T-cell (primary cell): Measurements from ENCODE around the gene GPS2. TPM values are rescaled to one million over a fixed set of nuclear protein-coding genes. Genes with fewer than 3 reads are reported as not detected.

Experiments used
- ATAC-seq, 4 experiments: fragments of 200-7000 bp in 3 of 4; fragments of 150-1000 bp in 1 of 4; cut with Tn5 transposase; replicated peaks in 1 of 4; 1 replicate in 3 of 4; 2 replicates in 1 of 4; pipeline ENCODE4 v1.10.0; 2021; ENCODE audit warnings: moderate library complexity in 3 of 4, mild to moderate bottlenecking in 2 of 4, moderate number of reproducible peaks in 1 of 4
- CTCF ChIA-PET, 2 donors: fragments of 300-600 bp; sonication (Branson Sonifier 250); formaldehyde crosslinking; loops; one replicate each; lab custom pipeline; 2022; ENCODE audit warnings: antibody characterized with exemption in 2 of 2; lab: Charles Lee
- POLR2A ChIA-PET, 2 donors: fragments of 300-600 bp; sonication (Branson Sonifier 250); formaldehyde crosslinking; loops; one replicate each; lab custom pipeline; 2022; ENCODE audit warnings: antibody characterized with exemption in 2 of 2; lab: Charles Lee
- DNase-seq, 35 experiments: peaks; one replicate each; pipeline versions ENCODE4 v3.0.0 to v3.0.0-alpha.2; 2013 to 2023
- H3K27ac ChIP-seq: one replicate; pipeline ENCODE4 v1.5.1; 2013; ENCODE audit warnings: low read length
- H3K27me3 ChIP-seq, 2 experiments: replicated peaks in 1 of 2; 1 replicate in 1 of 2; 2 replicates in 1 of 2; pipeline versions ENCODE4 v1.6.1 to v1.7.0; 2013; ENCODE audit warnings: low read length in 1 of 2, mixed read lengths in 1 of 2; ENCODE audit not compliant: control insufficient read depth in 2 of 2, insufficient read depth in 2 of 2; ENCODE audit errors: extremely low read depth in 1 of 2
- H3K36me3 ChIP-seq, 2 donors: 1 replicate in 1 of 2; 2 replicates in 1 of 2; pipeline versions ENCODE4 v1.6.1 to v1.7.0; 2013; ENCODE audit warnings: low read length in 1 of 2; ENCODE audit not compliant: control insufficient read depth in 2 of 2, insufficient read depth in 1 of 2; ENCODE audit errors: extremely low read depth in 1 of 2
- H3K4me1 ChIP-seq, 2 experiments: 1 replicate in 1 of 2; 2 replicates in 1 of 2; pipeline versions ENCODE4 v1.6.1 to v1.7.0; 2013; ENCODE audit warnings: low read length in 2 of 2, mixed read lengths in 1 of 2; ENCODE audit not compliant: insufficient read depth in 2 of 2, control insufficient read depth in 1 of 2; ENCODE audit errors: extremely low read depth in 1 of 2
- H3K4me3 ChIP-seq, 2 donors: 1 replicate in 1 of 2; 2 replicates in 1 of 2; pipeline versions ENCODE4 v1.5.1 to v1.7.0; 2013; ENCODE audit warnings: mild to moderate bottlenecking in 2 of 2, low read length in 1 of 2, moderate library complexity in 1 of 2; ENCODE audit not compliant: control insufficient read depth in 1 of 2; ENCODE audit errors: extremely low read depth in 1 of 2
- H3K9me3 ChIP-seq: 2 replicates; pipeline ENCODE4 v1.7.0; 2013
- H3K27ac Mint-ChIP-seq, 2 donors: one replicate each; pipeline ENCODE4 v1.8.0; 2020 to 2021; ENCODE audit warnings: mild to moderate bottlenecking in 2 of 2, mixed read lengths in 2 of 2
- H3K27me3 Mint-ChIP-seq, 2 donors: one replicate each; pipeline ENCODE4 v1.8.0; 2021 to 2022; ENCODE audit warnings: mixed read lengths in 2 of 2
- H3K36me3 Mint-ChIP-seq: one replicate; pipeline ENCODE4 v1.8.0; 2021; ENCODE audit warnings: mixed read lengths
- H3K4me1 Mint-ChIP-seq, 3 donors: one replicate each; pipeline ENCODE4 v1.8.0; 2020 to 2022; ENCODE audit warnings: mixed read lengths in 3 of 3, mild to moderate bottlenecking in 1 of 3
- H3K4me3 Mint-ChIP-seq, 3 donors: one replicate each; pipeline ENCODE4 v1.8.0; 2020 to 2022; ENCODE audit warnings: mild to moderate bottlenecking in 3 of 3, mixed read lengths in 3 of 3, moderate library complexity in 3 of 3
- H3K9me3 Mint-ChIP-seq, 3 donors: one replicate each; pipeline ENCODE4 v1.8.0; 2020 to 2022; ENCODE audit warnings: mixed read lengths in 3 of 3
- WGBS: methylation state at CpG from one replicate; pipeline ENCODE4 v1.1.5; 2013; ENCODE audit warnings: missing lambda C conversion rate; ENCODE audit not compliant: insufficient coverage; 5-methylcytosine and 5-hydroxymethylcytosine counted together
- total RNA-seq, 35 experiments: library from RNA in 6 of 35; stranded (reverse) in 6 of 35; fragments of 120-200 nt in 1 of 35; gene quantifications; one replicate each; pipeline versions ENCODE4 v1.2.1 to v1.2.4 and lab custom pipeline; 2013 to 2026

The GPS2 gene
- total RNA-seq, 5 donors from 2014 or later (not counting 1 experiment from before 2014, with no cell fraction given), result 114 to 129 (median 125) TPM

DNA sequence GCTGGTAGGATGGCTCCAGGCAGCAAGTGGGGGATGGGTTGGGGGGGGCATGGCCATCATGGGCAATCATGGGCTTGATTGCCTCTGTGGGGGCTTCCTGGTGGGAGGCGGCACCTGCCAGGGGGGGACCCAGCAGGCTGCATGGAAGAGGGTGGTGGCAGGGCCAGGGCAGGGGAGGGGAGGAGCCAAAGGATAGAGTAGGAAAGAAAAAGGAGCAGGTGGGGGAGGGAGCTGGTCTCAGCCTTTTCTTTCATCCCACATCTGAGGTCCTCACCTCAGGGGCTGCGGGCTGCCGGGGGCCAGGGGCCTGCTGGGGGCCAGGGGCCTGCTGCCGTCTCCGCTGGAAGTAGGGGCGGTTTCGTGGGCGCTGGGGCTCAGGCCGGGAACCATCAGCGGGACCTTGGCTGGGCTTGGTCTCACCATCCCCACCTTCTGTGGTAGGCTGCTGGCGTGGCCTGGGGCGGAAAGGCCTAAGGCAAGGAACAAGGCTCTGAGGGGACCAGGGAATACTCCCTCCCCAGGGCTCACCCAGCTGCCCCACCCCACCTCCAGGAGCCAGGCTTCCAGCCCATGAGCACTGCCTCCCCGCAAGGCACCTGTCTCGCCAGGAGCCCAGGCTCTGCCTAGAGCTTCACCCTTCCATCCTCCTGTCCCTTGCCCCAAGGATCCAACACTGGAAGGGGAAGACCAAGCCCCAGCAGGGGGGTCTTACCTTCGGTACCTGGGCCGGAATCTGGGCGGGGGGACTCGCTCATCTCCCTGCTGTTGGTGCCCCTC is 25.7 kb downstream of the GPS2 start:
- 75% methylated on average over 5 of the region's 18 CpGs for WGBS
- no peaks in the 10 kb centered on the region for H3K9me3 Mint-ChIP-seq
- peaks cover 7 to 38% of the 10 kb centered on the region in 2 donors for H3K27me3 Mint-ChIP-seq
- Histone ChIP-seq H3K4me3 (no peak overlapping the region), H3K27me3 (peaks cover 4 to 83% of the 10 kb centered on the region in 2 experiments), H3K4me1 (peaks cover 0 to 9% of the 10 kb centered on the region in 2 experiments), H3K9me3 (no peaks in the 10 kb centered on the region), H3K27ac (no peak overlapping the region), H3K36me3 (no peaks in the 10 kb centered on the region)
- no peak for DNase-seq
- no peak overlapping the region for H3K27ac Mint-ChIP-seq
- no peak for ATAC-seq
- no peaks in the 10 kb centered on the region for H3K36me3 Mint-ChIP-seq
- ChIA-PET POLR2A (no interaction called here), CTCF (no interaction called here)
- H3K4me3 Mint-ChIP-seq, result no peak overlapping the region
- peaks cover 5 to 8% (median 6%) of the 10 kb centered on the region in 3 donors for H3K4me1 Mint-ChIP-seq

DNA sequence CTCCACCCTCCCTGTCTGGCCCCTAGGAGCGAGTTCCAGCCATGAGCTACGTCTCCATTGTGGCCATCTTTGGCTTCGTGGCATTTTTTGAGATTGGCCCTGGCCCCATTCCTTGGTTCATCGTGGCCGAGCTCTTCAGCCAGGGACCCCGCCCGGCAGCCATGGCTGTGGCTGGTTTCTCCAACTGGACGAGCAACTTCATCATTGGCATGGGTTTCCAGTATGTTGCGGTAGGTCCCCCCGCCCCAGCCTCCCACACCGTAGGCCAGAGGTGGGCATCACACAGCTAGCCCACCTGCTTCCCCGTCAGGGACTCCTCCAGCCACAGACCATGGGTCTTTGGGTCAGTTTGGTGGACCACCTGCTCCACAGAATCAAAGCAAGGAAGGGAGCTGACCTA is 29.5 kb downstream of the GPS2 start:
- ChIA-PET POLR2A (no interaction called here), CTCF (interaction anchor here in 1 of 2 donors (1.1 kb wide), 1 partner anchor 12 kb away, joined by 7 read pairs; no protein-coding TSS in a partner anchor)
- Mint-ChIP-seq H3K4me3 (no peak overlapping the region), H3K36me3 (no peaks in the 10 kb centered on the region), H3K4me1 (peaks cover 13 to 25% (median 17%) of the 10 kb centered on the region in 3 donors), H3K27me3 (peaks cover 16 to 51% of the 10 kb centered on the region in 2 donors), H3K27ac (no peak overlapping the region), H3K9me3 (no peaks in the 10 kb centered on the region)
- H3K4me3 ChIP-seq, result no peak overlapping the region
- ATAC-seq, result no peak
- peaks cover 6 to 20% of the 10 kb centered on the region in 2 experiments for H3K4me1 ChIP-seq
- WGBS, result 81% methylated on average over 12 of the region's 12 CpGs
- peaks cover 0 to 89% of the 10 kb centered on the region in 2 experiments for H3K27me3 ChIP-seq
- H3K9me3 ChIP-seq, result no peaks in the 10 kb centered on the region
- no peak for DNase-seq
- H3K27ac ChIP-seq, result no peak overlapping the region
- H3K36me3 ChIP-seq, result no peaks in the 10 kb centered on the region

DNA sequence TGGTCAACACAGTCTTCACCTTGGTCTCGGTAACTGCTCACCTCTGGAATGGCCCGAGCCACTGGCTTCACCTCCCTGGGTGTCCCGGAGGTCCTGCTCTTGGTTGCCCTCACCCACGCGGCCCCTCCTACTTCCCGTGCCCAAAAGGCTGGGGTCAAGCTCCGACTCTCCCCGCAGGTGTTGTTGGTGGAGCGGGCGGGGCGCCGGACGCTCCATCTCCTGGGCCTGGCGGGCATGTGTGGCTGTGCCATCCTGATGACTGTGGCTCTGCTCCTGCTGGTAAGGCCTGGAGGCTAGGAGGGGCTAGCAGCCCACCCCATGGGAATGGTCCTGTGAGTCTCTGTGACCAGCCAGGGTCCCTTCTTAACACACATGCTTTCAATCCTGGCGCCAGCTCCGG is 30.2 kb downstream of the GPS2 start:
- Histone ChIP-seq H3K27me3 (peaks cover 0 to 84% of the 10 kb centered on the region in 2 experiments), H3K4me1 (peaks cover 6 to 26% of the 10 kb centered on the region in 2 experiments), H3K27ac (no peak overlapping the region), H3K9me3 (no peaks in the 10 kb centered on the region), H3K4me3 (no peak overlapping the region), H3K36me3 (no peaks in the 10 kb centered on the region)
- ChIA-PET CTCF (interaction anchor here in 1 of 2 donors (1.1 kb wide), 1 partner anchor 13 kb away, joined by 7 read pairs; no protein-coding TSS in a partner anchor), POLR2A (no interaction called here)
- Mint-ChIP-seq H3K4me1 (peaks cover 16 to 32% (median 25%) of the 10 kb centered on the region in 3 donors), H3K27me3 (peaks cover 19 to 48% of the 10 kb centered on the region in 2 donors), H3K27ac (no peak overlapping the region), H3K4me3 (no peak overlapping the region), H3K36me3 (no peaks in the 10 kb centered on the region), H3K9me3 (no peaks in the 10 kb centered on the region)
- no peak for ATAC-seq
- WGBS, result 98% methylated on average over 13 of the region's 16 CpGs
- DNase-seq, result no peak

DNA sequence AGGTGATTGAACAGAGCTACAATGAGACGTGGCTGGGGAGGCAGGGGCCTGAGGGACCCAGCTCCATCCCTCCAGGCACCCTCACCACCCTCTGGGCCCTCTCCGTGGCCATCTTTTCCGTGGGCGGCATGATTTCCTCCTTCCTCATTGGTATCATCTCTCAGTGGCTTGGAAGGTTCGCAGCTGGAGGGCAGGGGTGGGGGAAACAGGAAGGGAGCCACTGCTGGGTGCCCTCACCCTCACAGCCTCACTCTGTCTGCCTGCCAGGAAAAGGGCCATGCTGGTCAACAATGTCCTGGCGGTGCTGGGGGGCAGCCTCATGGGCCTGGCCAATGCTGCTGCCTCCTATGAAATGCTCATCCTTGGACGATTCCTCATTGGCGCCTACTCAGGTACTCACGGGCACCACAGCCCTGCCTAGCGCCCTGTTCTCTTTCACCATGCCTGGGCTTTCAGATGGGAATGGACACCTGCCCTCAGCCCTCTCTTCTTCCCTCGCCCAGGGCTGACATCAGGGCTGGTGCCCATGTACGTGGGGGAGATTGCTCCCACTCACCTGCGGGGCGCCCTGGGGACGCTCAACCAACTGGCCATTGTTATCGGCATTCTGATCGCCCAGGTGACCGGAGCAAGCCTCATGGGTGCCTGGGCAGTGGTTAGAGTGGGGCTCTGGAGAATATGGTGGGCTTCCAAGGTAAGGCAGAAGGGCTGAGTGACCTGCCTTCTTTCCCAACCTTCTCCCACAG is 31.5 kb downstream of the GPS2 start:
- Mint-ChIP-seq H3K4me1 (peaks cover 16 to 34% (median 26%) of the 10 kb centered on the region in 3 donors), H3K36me3 (no peaks in the 10 kb centered on the region), H3K27me3 (peaks cover 19 to 45% of the 10 kb centered on the region in 2 donors), H3K9me3 (no peaks in the 10 kb centered on the region), H3K27ac (no peak overlapping the region), H3K4me3 (peak overlapping the region in 1 of 3 donors; percentile 77)
- H3K9me3 ChIP-seq, result no peaks in the 10 kb centered on the region
- WGBS, result 77% methylated on average over 4 of the region's 18 CpGs
- H3K27me3 ChIP-seq, result peaks cover 0 to 74% of the 10 kb centered on the region in 2 experiments
- ChIA-PET POLR2A (no interaction called here), CTCF (interaction anchor here in 1 of 2 donors (0.5 kb wide), 1 partner anchor 808 kb away, joined by 3 read pairs; no protein-coding TSS in a partner anchor)
- DNase-seq (no peak), ATAC-seq (no peak)
- no peak overlapping the region for H3K4me3 ChIP-seq
- peaks cover 6 to 26% of the 10 kb centered on the region in 2 experiments for H3K4me1 ChIP-seq
- H3K27ac ChIP-seq, result no peak overlapping the region
- no peaks in the 10 kb centered on the region for H3K36me3 ChIP-seq

DNA sequence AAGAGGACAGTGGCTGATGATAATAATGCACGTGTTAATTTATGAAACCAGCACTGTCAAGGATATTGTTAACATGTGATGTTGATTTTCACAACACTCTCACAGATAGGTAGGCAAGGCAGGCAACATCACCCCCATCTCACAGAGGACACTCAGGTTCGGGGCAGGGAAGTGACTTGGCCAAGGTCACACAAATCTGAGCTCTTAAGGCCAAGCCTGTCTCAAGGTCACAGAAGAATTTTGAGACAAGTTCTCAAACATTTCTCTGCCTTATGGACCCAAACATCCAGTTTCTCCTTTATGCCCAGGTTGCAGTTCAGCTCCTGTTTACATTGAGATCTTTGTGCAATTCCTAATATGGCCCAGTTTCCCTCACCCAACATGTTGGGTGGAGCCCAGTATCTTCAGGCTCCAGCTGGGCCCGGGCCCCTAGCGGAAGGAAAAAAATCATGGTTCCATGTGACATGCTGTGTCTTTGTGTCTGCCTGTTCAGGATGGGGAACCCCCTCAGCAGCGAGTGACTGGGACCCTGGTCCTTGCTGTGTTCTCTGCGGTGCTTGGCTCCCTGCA is 32.3 kb downstream of the GPS2 start:
- CTCF ChIA-PET, result interaction anchor here (0.5 to 0.8 kb wide), 2 partner anchors 68 to 239 kb away, joined by 3 to 4 read pairs; no protein-coding TSS in a partner anchor
- POLR2A ChIA-PET, result no interaction called here
- H3K27me3 ChIP-seq, result peaks cover 0 to 70% of the 10 kb centered on the region in 2 experiments
- H3K27ac ChIP-seq, result no peak overlapping the region
- no peaks in the 10 kb centered on the region for H3K36me3 Mint-ChIP-seq
- no peaks in the 10 kb centered on the region for H3K9me3 ChIP-seq
- peaks cover 12 to 41% of the 10 kb centered on the region in 2 donors for H3K27me3 Mint-ChIP-seq
- no peak overlapping the region for H3K4me3 ChIP-seq
- ATAC-seq (no peak), DNase-seq (no peak)
- peaks cover 6 to 26% of the 10 kb centered on the region in 2 experiments for H3K4me1 ChIP-seq
- WGBS, result 81% methylated on average over 5 of the region's 6 CpGs
- H3K27ac Mint-ChIP-seq, result no peak overlapping the region
- H3K9me3 Mint-ChIP-seq, result no peaks in the 10 kb centered on the region
- peak overlapping the region in 2 of 3 donors; percentile 21 to 77 for H3K4me3 Mint-ChIP-seq
- peaks cover 16 to 34% (median 26%) of the 10 kb centered on the region in 3 donors for H3K4me1 Mint-ChIP-seq
- H3K36me3 ChIP-seq, result no peaks in the 10 kb centered on the region
